ENCODE measurements around the gene WSCD2.

GRCh38 chr12:108253540-108253939 is 124.5 kb downstream of the WSCD2 start:
- no peak for TF ChIP-seq CTCF (IDR thresholded peaks at IDR 0.05)
- TF ChIP-seq POLR2A (IDR thresholded peaks at IDR 0.05) = no peak
- no peak for TF ChIP-seq EP300 (IDR thresholded peaks at IDR 0.05)

Data from ovary (tissue), 3 donors.